Activated CD4-positive, alpha-beta T cell treated with anti-CD3 and anti-CD28 coated beads for 36 hours (primary cell): ENCODE data around the gene NFATC1. TPM values are rescaled to one million over a fixed set of nuclear protein-coding genes. Genes with fewer than 3 reads are reported as not detected.

Experiments
- ATAC-seq: fragments of 200-7000 bp; cut with Tn5 transposase; one replicate; pipeline ENCODE4 v1.10.0; 2021; ENCODE audit warnings: mild to moderate bottlenecking, moderate library complexity
- CTCF ChIA-PET: fragments of 350-600 bp; sonication (Branson Sonifier 250); formaldehyde crosslinking; loops from one replicate; lab custom pipeline; 2021; ENCODE audit warnings: antibody characterized with exemption; lab: Charles Lee
- POLR2A ChIA-PET: fragments of 350-600 bp; sonication (Branson Sonifier 250); formaldehyde crosslinking; loops from one replicate; lab custom pipeline; 2021; ENCODE audit warnings: antibody characterized with exemption, inconsistent platforms; lab: Charles Lee
- DNase-seq: peaks from one replicate; pipeline ENCODE4 v3.0.0-alpha.2; 2020
- H3K27ac Mint-ChIP-seq: one replicate; pipeline ENCODE4 v1.8.0; 2021; ENCODE audit warnings: mixed read lengths
- H3K27me3 Mint-ChIP-seq: one replicate; pipeline ENCODE4 v1.8.0; 2021; ENCODE audit warnings: mixed read lengths
- H3K36me3 Mint-ChIP-seq: one replicate; pipeline ENCODE4 v1.8.0; 2021; ENCODE audit warnings: low read depth, mixed read lengths
- H3K4me1 Mint-ChIP-seq: one replicate; pipeline ENCODE4 v1.8.0; 2021; ENCODE audit warnings: mixed read lengths
- H3K4me3 Mint-ChIP-seq: one replicate; pipeline ENCODE4 v1.8.0; 2021; ENCODE audit warnings: mild to moderate bottlenecking, moderate library complexity, mixed read lengths
- H3K9me3 Mint-ChIP-seq: one replicate; pipeline ENCODE4 v1.8.0; 2021; ENCODE audit warnings: low read depth, mixed read lengths
- intact Hi-C, 2 experiments: fragments of 100-400 bp; cut with DNase I in 1 of 2; cut with micrococcal nuclease in 1 of 2; formaldehyde crosslinking; loops; one replicate each; pipeline versions ENCODE4 v1.14.2 to v1.15.1; 2022 to 2024; cut with DNase I, micrococcal nuclease
- total RNA-seq, 2 experiments: library from RNA; stranded (reverse); gene quantifications; one replicate each; pipeline ENCODE4 v1.2.3, GENCODE V29; 2021

Gene NFATC1
- total RNA-seq, 2 experiments from 2014 or later: 96.0 to 104 TPM

GRCh38 chr18:79393181-79393634 is 2.5 kb upstream of the NFATC1 start:
- DNase-seq (peak; percentile 48), ATAC-seq (no peak)
- CTCF ChIA-PET: interaction anchor here (1.0 to 2.0 kb wide), 8 partner anchors 10 to 287 kb away, joined by 3 to 9 read pairs (median 4); no protein-coding TSS in a partner anchor
- POLR2A ChIA-PET: interaction anchor here (1.3 to 6.0 kb wide), 4 partner anchors 9 to 130 kb away, joined by 5 to 44 read pairs (median 8); no protein-coding TSS in a partner anchor
- intact Hi-C loops: loop anchor here (1.0 to 10.0 kb wide), 2 partner anchors 14 to 572 kb away; partner anchors contain the start of gene HSBP1L1 (in 1 of the 2)
- peaks cover 10% of the 10 kb centered on the region for H3K36me3 Mint-ChIP-seq
- no peaks in the 10 kb centered on the region for H3K9me3 Mint-ChIP-seq
- peaks cover 20% of the 10 kb centered on the region for H3K4me1 Mint-ChIP-seq
- H3K27me3 Mint-ChIP-seq: peaks cover 11% of the 10 kb centered on the region
- peak overlapping the region; percentile 73 for H3K4me3 Mint-ChIP-seq
- H3K27ac Mint-ChIP-seq: peak overlapping the region; percentile 78

GRCh38 chr18:79393635-79394533 is 1.8 kb upstream of the NFATC1 start:
- Mint-ChIP-seq H3K27me3 (peaks cover 10% of the 10 kb centered on the region), H3K27ac (peak overlapping the region; percentile 78), H3K4me1 (peaks cover 16% of the 10 kb centered on the region), H3K4me3 (peak overlapping the region; percentile 73), H3K36me3 (peaks cover 16% of the 10 kb centered on the region), H3K9me3 (no peaks in the 10 kb centered on the region)
- CTCF ChIA-PET: interaction anchor here (1.0 to 2.1 kb wide), 9 partner anchors 10 to 286 kb away, joined by 3 to 10 read pairs (median 4); no protein-coding TSS in a partner anchor
- intact Hi-C loops: loop anchor here (1.0 to 10.0 kb wide), 6 partner anchors 15 to 715 kb away; partner anchors contain the start of genes ADNP2 (in 1 of the 2), CTDP1 (in 1 of the 2), HSBP1L1 (in 1 of the 2) and RBFA (in 1 of the 2)
- peak; percentile 69 for DNase-seq
- POLR2A ChIA-PET: interaction anchor here (1.0 to 6.0 kb wide), 5 partner anchors 8 to 130 kb away, joined by 4 to 44 read pairs (median 5); no protein-coding TSS in a partner anchor
- ATAC-seq: peak; percentile 8

- ATAC-seq (peak; percentile 60), DNase-seq (peak; percentile 93)
- ChIA-PET POLR2A (interaction anchor here (1.0 to 6.0 kb wide), 2 partner anchors 9 to 129 kb away, joined by 4 to 44 read pairs; no protein-coding TSS in a partner anchor), CTCF (interaction anchor here (2.1 kb wide), 1 partner anchor 128 kb away, joined by 10 read pairs; no protein-coding TSS in a partner anchor)
- H3K36me3 Mint-ChIP-seq: peaks cover 18% of the 10 kb centered on the region
- peak overlapping the region; percentile 70 for H3K4me3 Mint-ChIP-seq
- intact Hi-C loops: loop anchor here (1.0 to 10.0 kb wide), 11 partner anchors 11 to 714 kb away; partner anchors contain the start of genes CTDP1 (in 2 of the 2), ADNP2 (in 1 of the 2), ATP9B (in 1 of the 2) and HSBP1L1 (in 1 of the 2)
- H3K4me1 Mint-ChIP-seq: peaks cover 12% of the 10 kb centered on the region
- no peaks in the 10 kb centered on the region for H3K9me3 Mint-ChIP-seq
- H3K27ac Mint-ChIP-seq: peak overlapping the region; percentile 86
- H3K27me3 Mint-ChIP-seq: peaks cover 6% of the 10 kb centered on the region
Measured at GRCh38 chr18:79394534-79395307, 1.0 kb upstream of the NFATC1 start.

GRCh38 chr18:79395308-79395640 is 456 bp upstream of the NFATC1 start:
- ChIA-PET POLR2A (interaction anchor here (0.6 to 6.0 kb wide), 5 partner anchors 8 to 448 kb away, joined by 3 to 44 read pairs (median 4); no protein-coding TSS in a partner anchor), CTCF (interaction anchor here (2.1 kb wide), 1 partner anchor 128 kb away, joined by 10 read pairs; no protein-coding TSS in a partner anchor)
- peaks cover 18% of the 10 kb centered on the region for H3K36me3 Mint-ChIP-seq
- H3K4me1 Mint-ChIP-seq: peaks cover 12% of the 10 kb centered on the region
- DNase-seq (no peak), ATAC-seq (no peak)
- peak overlapping the region; percentile 86 for H3K27ac Mint-ChIP-seq
- peak overlapping the region; percentile 70 for H3K4me3 Mint-ChIP-seq
- H3K9me3 Mint-ChIP-seq: no peaks in the 10 kb centered on the region
- intact Hi-C loops: loop anchor here (1.0 to 10.0 kb wide), 10 partner anchors 10 to 714 kb away; partner anchors contain the start of genes CTDP1 (in 2 of the 2), ADNP2 (in 1 of the 2), ATP9B (in 1 of the 2) and HSBP1L1 (in 1 of the 2)
- peaks cover 6% of the 10 kb centered on the region for H3K27me3 Mint-ChIP-seq

GRCh38 chr18:79396431-79397246 is 909 bp downstream of the NFATC1 start:
- CTCF ChIA-PET: interaction anchor here (0.9 to 2.1 kb wide), 4 partner anchors 15 to 127 kb away, joined by 3 to 10 read pairs (median 7); no protein-coding TSS in a partner anchor
- DNase-seq: peak; percentile 73
- Mint-ChIP-seq H3K9me3 (no peaks in the 10 kb centered on the region), H3K36me3 (peaks cover 27% of the 10 kb centered on the region), H3K4me1 (peaks cover 20% of the 10 kb centered on the region), H3K4me3 (peak overlapping the region; percentile 73), H3K27me3 (peaks cover 3% of the 10 kb centered on the region), H3K27ac (peak overlapping the region; percentile 51)
- ATAC-seq: no peak
- intact Hi-C loops: loop anchor here in 1 of 2 experiments (10.0 kb wide), 1 partner anchor 568 kb away; the partner anchor contains the start of gene HSBP1L1
- POLR2A ChIA-PET: interaction anchor here (1.5 to 6.0 kb wide), 3 partner anchors 9 to 127 kb away, joined by 3 to 44 read pairs (median 11); no protein-coding TSS in a partner anchor

GRCh38 chr18:79397247-79397829 is 1.6 kb downstream of the NFATC1 start:
- CTCF ChIA-PET: interaction anchor here (0.7 to 2.0 kb wide), 7 partner anchors 16 to 342 kb away, joined by 3 to 8 read pairs (median 3); no protein-coding TSS in a partner anchor
- Mint-ChIP-seq H3K4me1 (peaks cover 24% of the 10 kb centered on the region), H3K36me3 (peaks cover 31% of the 10 kb centered on the region), H3K27me3 (no peaks in the 10 kb centered on the region), H3K4me3 (peak overlapping the region; percentile 73), H3K27ac (peak overlapping the region; percentile 89), H3K9me3 (no peaks in the 10 kb centered on the region)
- intact Hi-C loops: loop anchor here in 1 of 2 experiments (10.0 kb wide), 1 partner anchor 567 kb away; the partner anchor contains the start of gene HSBP1L1
- ATAC-seq (no peak), DNase-seq (peak; percentile 9)
- POLR2A ChIA-PET: interaction anchor here (0.7 to 6.0 kb wide), 4 partner anchors 8 to 394 kb away, joined by 3 to 44 read pairs (median 8); no protein-coding TSS in a partner anchor

GRCh38 chr18:79397830-79398761 is 2.4 kb downstream of the NFATC1 start:
- ChIA-PET POLR2A (interaction anchor here (0.7 to 6.0 kb wide), 3 partner anchors 122 to 393 kb away, joined by 3 to 44 read pairs (median 4); no protein-coding TSS in a partner anchor), CTCF (interaction anchor here (0.6 to 2.0 kb wide), 10 partner anchors 8 to 343 kb away, joined by 3 to 8 read pairs (median 3); no protein-coding TSS in a partner anchor)
- Mint-ChIP-seq H3K36me3 (peaks cover 39% of the 10 kb centered on the region), H3K27ac (peak overlapping the region; percentile 89), H3K4me1 (peaks cover 28% of the 10 kb centered on the region), H3K9me3 (no peaks in the 10 kb centered on the region), H3K4me3 (peak overlapping the region; percentile 73), H3K27me3 (no peaks in the 10 kb centered on the region)
- intact Hi-C loops: loop anchor here in 1 of 2 experiments (10.0 kb wide), 1 partner anchor 567 kb away; the partner anchor contains the start of gene HSBP1L1
- ATAC-seq: no peak
- peak; percentile 20 for DNase-seq

GRCh38 chr18:79399275-79400081 is 3.7 kb downstream of the NFATC1 start:
- intact Hi-C loops: loop anchor here (1.0 to 10.0 kb wide), 3 partner anchors 125 to 565 kb away; partner anchors contain the start of genes HSBP1L1 (in 1 of the 2) and SLC66A2 (in 1 of the 2)
- DNase-seq (peak; percentile 57), ATAC-seq (peak; percentile 5)
- Mint-ChIP-seq H3K36me3 (peaks cover 49% of the 10 kb centered on the region), H3K9me3 (no peaks in the 10 kb centered on the region), H3K27me3 (no peaks in the 10 kb centered on the region), H3K27ac (peak overlapping the region; percentile 89), H3K4me1 (peaks cover 39% of the 10 kb centered on the region), H3K4me3 (peak overlapping the region; percentile 73)
- POLR2A ChIA-PET: no interaction called here
- CTCF ChIA-PET: interaction anchor here (0.6 to 1.1 kb wide), 2 partner anchors 11 to 279 kb away, joined by 4 read pairs; no protein-coding TSS in a partner anchor
